HEK293 (cell line): ENCODE data around the gene SEMA6A.

ENCODE experiments used
- CTCF ChIA-PET: fragments of 350-600 bp; formaldehyde crosslinking; extraction: SDS; loops from one replicate; lab custom pipeline; 2021; ENCODE audit warnings: antibody characterized with exemption; lab: Yijun Ruan, JAX
- POLR2A ChIA-PET: fragments of 300-600 bp; formaldehyde crosslinking; extraction: SDS; loops from one replicate; lab custom pipeline; 2020; ENCODE audit warnings: antibody characterized with exemption, inconsistent platforms; lab: Yijun Ruan, JAX
- H3K27ac ChIP-seq: fragments of 200-500 bp; sonication (Bioruptor generic); 2 replicates; pipeline ENCODE4 v1.5.1; 2014; ENCODE audit warnings: low read depth, low read length, control low read depth, inconsistent platforms; ENCODE audit errors: extremely low read depth
- H3K36me3 ChIP-seq, 2 experiments: fragments of 200-500 bp in 1 of 2; sonication (Bioruptor generic) in 1 of 2; 1 replicate in 1 of 2; 2 replicates in 1 of 2; pipeline ENCODE4 v1.5.1; 2014 to 2017; ENCODE audit warnings: inconsistent platforms in 2 of 2, low read length in 2 of 2; ENCODE audit not compliant: control insufficient read depth in 2 of 2, insufficient read depth in 1 of 2
- H3K4me1 ChIP-seq: fragments of 200-500 bp; sonication (Bioruptor generic); 2 replicates; pipeline ENCODE4 v1.5.1; 2014; ENCODE audit warnings: mild to moderate bottlenecking, low read length, inconsistent platforms; ENCODE audit not compliant: control insufficient read depth, insufficient read depth
- H3K4me3 ChIP-seq: 2 replicates; pipeline ENCODE4 v1.5.1; 2011; ENCODE audit warnings: low read depth, mild to moderate bottlenecking, control low read depth, low read length, moderate library complexity
- H3K9me3 ChIP-seq: fragments of 200-500 bp; sonication (Bioruptor generic); 2 replicates; pipeline ENCODE4 v1.5.1; 2014; ENCODE audit warnings: low read depth, low read length, inconsistent platforms; ENCODE audit not compliant: control insufficient read depth, insufficient read depth
- BCL11B ChIP-seq: fragments of 450-650 bp; formaldehyde crosslinking; IDR thresholded peaks from 2 replicates; pipeline ENCODE4 v1.5.1; 2016; ENCODE audit warnings: low read depth, missing biosample characterization, missing genetic modification characterization
- GLI4 ChIP-seq: fragments of 450-650 bp; formaldehyde crosslinking; IDR thresholded peaks from 2 replicates; pipeline ENCODE4 v1.5.1; 2016; ENCODE audit warnings: missing biosample characterization, missing genetic modification characterization
- KLF10 ChIP-seq: fragments of 450-650 bp; IDR thresholded peaks from 2 replicates; pipeline ENCODE4 v1.5.1; 2018; ENCODE audit warnings: missing biosample characterization, mild to moderate bottlenecking, missing genetic modification characterization
- KLF16 ChIP-seq: fragments of 450-650 bp; formaldehyde crosslinking; IDR thresholded peaks from 2 replicates; pipeline ENCODE4 v1.5.1; 2017; ENCODE audit warnings: missing biosample characterization, missing genetic modification characterization
- REPIN1 ChIP-seq: fragments of 450-650 bp; formaldehyde crosslinking; IDR thresholded peaks from 2 replicates; pipeline ENCODE4 v1.5.1; 2017; ENCODE audit warnings: missing biosample characterization, missing genetic modification characterization, low read depth
- ZBTB1 ChIP-seq: fragments of 450-650 bp; formaldehyde crosslinking; IDR thresholded peaks from 2 replicates; pipeline ENCODE4 v1.5.1; 2016; ENCODE audit warnings: missing biosample characterization, missing genetic modification characterization
- ZFP3 ChIP-seq: fragments of 450-650 bp; formaldehyde crosslinking; IDR thresholded peaks from 2 replicates; pipeline ENCODE4 v1.5.1; 2016; ENCODE audit warnings: low read depth, missing biosample characterization, missing genetic modification characterization
- ZFP37 ChIP-seq: fragments of 450-650 bp; formaldehyde crosslinking; IDR thresholded peaks from 2 replicates; pipeline ENCODE4 v1.5.1; 2016; ENCODE audit warnings: missing biosample characterization, missing genetic modification characterization
- ZFP41 ChIP-seq: fragments of 450-650 bp; formaldehyde crosslinking; IDR thresholded peaks from 2 replicates; pipeline ENCODE4 v1.5.1; 2016; ENCODE audit warnings: missing biosample characterization, missing genetic modification characterization, borderline replicate concordance
- ZNF132 ChIP-seq: fragments of 450-650 bp; formaldehyde crosslinking; IDR thresholded peaks from 2 replicates; pipeline ENCODE4 v1.5.1; 2017; ENCODE audit warnings: missing biosample characterization, missing genetic modification characterization, borderline replicate concordance
- ZNF138 ChIP-seq: fragments of 450-650 bp; formaldehyde crosslinking; IDR thresholded peaks from 2 replicates; pipeline ENCODE4 v1.5.1; 2016; ENCODE audit warnings: missing biosample characterization, missing genetic modification characterization, borderline replicate concordance
- ZNF214 ChIP-seq: fragments of 450-650 bp; formaldehyde crosslinking; IDR thresholded peaks from 2 replicates; pipeline ENCODE4 v1.5.1; 2017; ENCODE audit warnings: missing biosample characterization, mild to moderate bottlenecking, missing genetic modification characterization, borderline replicate concordance
- ZNF223 ChIP-seq: fragments of 450-650 bp; formaldehyde crosslinking; IDR thresholded peaks from 2 replicates; pipeline ENCODE4 v1.5.1; 2016; ENCODE audit warnings: missing biosample characterization, missing genetic modification characterization
- ZNF311 ChIP-seq: fragments of 450-650 bp; formaldehyde crosslinking; IDR thresholded peaks from 2 replicates; pipeline ENCODE4 v1.5.1; 2017; ENCODE audit warnings: missing biosample characterization, missing genetic modification characterization, borderline replicate concordance
- ZNF341 ChIP-seq: fragments of 450-650 bp; formaldehyde crosslinking; IDR thresholded peaks from 2 replicates; pipeline ENCODE4; 2016; ENCODE audit warnings: low read depth, missing biosample characterization, missing genetic modification characterization
- ZNF548 ChIP-seq: fragments of 450-650 bp; formaldehyde crosslinking; IDR thresholded peaks from 2 replicates; pipeline ENCODE4 v1.5.1; 2016; ENCODE audit warnings: missing biosample characterization, missing genetic modification characterization
- ZNF596 ChIP-seq: fragments of 450-650 bp; IDR thresholded peaks from 2 replicates; pipeline ENCODE4 v1.5.0; 2018; ENCODE audit warnings: missing biosample characterization, mild to moderate bottlenecking, missing genetic modification characterization, moderate library complexity
- ZNF626 ChIP-seq: fragments of 450-650 bp; sonication (Bioruptor Pico); formaldehyde crosslinking; IDR thresholded peaks from 2 replicates; pipeline ENCODE4 v1.5.1; 2018; ENCODE audit warnings: missing biosample characterization, missing genetic modification characterization, inconsistent platforms
- ZNF76 ChIP-seq: fragments of 450-650 bp; formaldehyde crosslinking; IDR thresholded peaks from 2 replicates; pipeline ENCODE4; 2016; ENCODE audit warnings: low read depth, missing biosample characterization, missing genetic modification characterization, borderline replicate concordance
- ZNF768 ChIP-seq: fragments of 450-650 bp; formaldehyde crosslinking; IDR thresholded peaks from 2 replicates; pipeline ENCODE4 v1.5.1; 2018; ENCODE audit warnings: missing biosample characterization, mild to moderate bottlenecking, missing genetic modification characterization
- TF ChIP-seq, protein P1 (sequence below): fragments of 450-650 bp; formaldehyde crosslinking; IDR thresholded peaks from 2 replicates; pipeline ENCODE4 v1.5.1; 2016; ENCODE audit warnings: missing biosample characterization, missing genetic modification characterization
- TF ChIP-seq, protein P2 (sequence below): fragments of 450-650 bp; formaldehyde crosslinking; IDR thresholded peaks from 2 replicates; pipeline ENCODE4 v1.5.1; 2017; ENCODE audit warnings: missing biosample characterization, missing genetic modification characterization
- TF ChIP-seq, protein P3 (sequence below): fragments of 450-650 bp; formaldehyde crosslinking; IDR thresholded peaks from 2 replicates; pipeline ENCODE4 v1.5.1; 2016; ENCODE audit warnings: missing biosample characterization, missing genetic modification characterization, borderline replicate concordance
- TF ChIP-seq, protein P4 (sequence below): fragments of 450-650 bp; formaldehyde crosslinking; IDR thresholded peaks from 2 replicates; pipeline ENCODE4 v1.5.1; 2016; ENCODE audit warnings: missing biosample characterization, missing genetic modification characterization

The SEMA6A gene

DNA sequence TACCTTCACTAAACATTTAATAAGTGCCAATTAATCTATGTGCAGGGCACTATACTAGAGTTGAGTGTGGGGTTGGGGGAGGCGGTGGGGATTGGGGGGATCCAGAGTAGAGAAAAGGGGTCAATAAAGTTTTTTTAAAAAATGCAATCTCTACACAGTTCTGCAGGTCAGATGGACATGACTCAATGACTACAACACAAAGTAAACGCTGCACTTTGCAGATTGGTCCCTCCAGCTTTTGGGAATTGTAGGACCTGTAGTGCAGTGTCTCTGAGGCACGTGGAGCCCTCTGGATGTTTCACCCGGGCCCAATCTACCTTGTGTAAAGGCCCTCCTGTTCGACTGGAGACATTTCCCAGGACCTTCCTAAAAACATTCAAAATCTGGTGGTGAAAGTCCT is 43.5 kb downstream of the SEMA6A start:
- no peak overlapping the region for H3K27ac ChIP-seq
- H3K4me1 ChIP-seq = peaks cover 49% of the 10 kb centered on the region
- TF ChIP-seq ZFP3 (tag by site-specific recombination) = no peak
- no peak for TF ChIP-seq KLF16 (tag by site-specific recombination)
- no peak for TF ChIP-seq ZNF214 (tag by site-specific recombination)
- TF ChIP-seq ZNF223 = no peak
- TF ChIP-seq ZBTB1 (tag by site-specific recombination) = no peak
- TF ChIP-seq ZNF132 (tag by site-specific recombination) = no peak
- TF ChIP-seq, all 188 proteins: peak for 0
- ChIA-PET POLR2A (interaction anchor here (0.7 kb wide), 1 partner anchor 172 kb away, joined by 6 read pairs; no protein-coding TSS in a partner anchor), CTCF (interaction anchor here (0.7 to 1.2 kb wide), 2 partner anchors 27 to 61 kb away, joined by 3 to 5 read pairs; no protein-coding TSS in a partner anchor)
- H3K36me3 ChIP-seq = no peaks in the 10 kb centered on the region
- no peak overlapping the region for H3K4me3 ChIP-seq
- H3K9me3 ChIP-seq = no peaks in the 10 kb centered on the region

DNA sequence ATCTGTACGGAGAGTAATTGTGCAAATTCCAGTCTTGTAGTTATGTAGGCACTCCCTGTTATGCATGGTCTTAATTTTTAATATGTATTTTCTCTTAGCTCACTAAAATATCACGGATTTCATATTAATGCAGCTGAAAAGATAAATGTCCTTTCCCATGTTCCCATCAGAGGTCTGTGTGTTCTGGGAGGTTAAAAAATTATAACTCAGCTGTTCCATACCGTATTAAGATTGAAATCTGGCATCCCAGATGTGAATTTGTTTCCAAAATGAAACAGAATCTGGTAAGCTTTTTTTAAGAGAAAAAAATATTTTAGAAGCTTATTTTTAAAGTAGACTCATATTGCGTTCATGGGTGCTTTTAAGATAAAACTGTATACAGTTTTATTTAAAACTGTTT is 44.3 kb downstream of the SEMA6A start:
- TF ChIP-seq, protein P1, sequence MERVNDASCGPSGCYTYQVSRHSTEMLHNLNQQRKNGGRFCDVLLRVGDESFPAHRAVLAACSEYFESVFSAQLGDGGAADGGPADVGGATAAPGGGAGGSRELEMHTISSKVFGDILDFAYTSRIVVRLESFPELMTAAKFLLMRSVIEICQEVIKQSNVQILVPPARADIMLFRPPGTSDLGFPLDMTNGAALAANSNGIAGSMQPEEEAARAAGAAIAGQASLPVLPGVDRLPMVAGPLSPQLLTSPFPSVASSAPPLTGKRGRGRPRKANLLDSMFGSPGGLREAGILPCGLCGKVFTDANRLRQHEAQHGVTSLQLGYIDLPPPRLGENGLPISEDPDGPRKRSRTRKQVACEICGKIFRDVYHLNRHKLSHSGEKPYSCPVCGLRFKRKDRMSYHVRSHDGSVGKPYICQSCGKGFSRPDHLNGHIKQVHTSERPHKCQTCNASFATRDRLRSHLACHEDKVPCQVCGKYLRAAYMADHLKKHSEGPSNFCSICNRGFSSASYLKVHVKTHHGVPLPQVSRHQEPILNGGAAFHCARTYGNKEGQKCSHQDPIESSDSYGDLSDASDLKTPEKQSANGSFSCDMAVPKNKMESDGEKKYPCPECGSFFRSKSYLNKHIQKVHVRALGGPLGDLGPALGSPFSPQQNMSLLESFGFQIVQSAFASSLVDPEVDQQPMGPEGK (tag by site-specific recombination) = no peak
- TF ChIP-seq, protein P2, sequence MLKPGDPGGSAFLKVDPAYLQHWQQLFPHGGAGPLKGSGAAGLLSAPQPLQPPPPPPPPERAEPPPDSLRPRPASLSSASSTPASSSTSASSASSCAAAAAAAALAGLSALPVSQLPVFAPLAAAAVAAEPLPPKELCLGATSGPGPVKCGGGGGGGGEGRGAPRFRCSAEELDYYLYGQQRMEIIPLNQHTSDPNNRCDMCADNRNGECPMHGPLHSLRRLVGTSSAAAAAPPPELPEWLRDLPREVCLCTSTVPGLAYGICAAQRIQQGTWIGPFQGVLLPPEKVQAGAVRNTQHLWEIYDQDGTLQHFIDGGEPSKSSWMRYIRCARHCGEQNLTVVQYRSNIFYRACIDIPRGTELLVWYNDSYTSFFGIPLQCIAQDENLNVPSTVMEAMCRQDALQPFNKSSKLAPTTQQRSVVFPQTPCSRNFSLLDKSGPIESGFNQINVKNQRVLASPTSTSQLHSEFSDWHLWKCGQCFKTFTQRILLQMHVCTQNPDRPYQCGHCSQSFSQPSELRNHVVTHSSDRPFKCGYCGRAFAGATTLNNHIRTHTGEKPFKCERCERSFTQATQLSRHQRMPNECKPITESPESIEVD = no peak
- TF ChIP-seq ZNF311 (tag by site-specific recombination) (no peak), ZNF341 (tag by site-specific recombination) (no peak), ZNF596 (tag by site-specific recombination) (no peak), ZFP41 (tag by site-specific recombination) (no peak), ZNF768 (tag by site-specific recombination) (no peak), GLI4 (tag by site-specific recombination) (no peak), BCL11B (tag by site-specific recombination) (no peak)
- TF ChIP-seq, protein P3, sequence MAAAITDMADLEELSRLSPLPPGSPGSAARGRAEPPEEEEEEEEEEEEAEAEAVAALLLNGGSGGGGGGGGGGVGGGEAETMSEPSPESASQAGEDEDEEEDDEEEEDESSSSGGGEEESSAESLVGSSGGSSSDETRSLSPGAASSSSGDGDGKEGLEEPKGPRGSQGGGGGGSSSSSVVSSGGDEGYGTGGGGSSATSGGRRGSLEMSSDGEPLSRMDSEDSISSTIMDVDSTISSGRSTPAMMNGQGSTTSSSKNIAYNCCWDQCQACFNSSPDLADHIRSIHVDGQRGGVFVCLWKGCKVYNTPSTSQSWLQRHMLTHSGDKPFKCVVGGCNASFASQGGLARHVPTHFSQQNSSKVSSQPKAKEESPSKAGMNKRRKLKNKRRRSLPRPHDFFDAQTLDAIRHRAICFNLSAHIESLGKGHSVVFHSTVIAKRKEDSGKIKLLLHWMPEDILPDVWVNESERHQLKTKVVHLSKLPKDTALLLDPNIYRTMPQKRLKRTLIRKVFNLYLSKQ = no peak
- Histone ChIP-seq H3K4me3 (no peak overlapping the region), H3K4me1 (peaks cover 53% of the 10 kb centered on the region), H3K36me3 (no peaks in the 10 kb centered on the region), H3K27ac (no peak overlapping the region), H3K9me3 (no peaks in the 10 kb centered on the region)
- ChIA-PET POLR2A (interaction anchor here (0.7 kb wide), 1 partner anchor 171 kb away, joined by 6 read pairs; no protein-coding TSS in a partner anchor), CTCF (interaction anchor here (0.6 to 1.2 kb wide), 3 partner anchors 27 to 230 kb away, joined by 3 to 5 read pairs (median 4); no protein-coding TSS in a partner anchor)

DNA sequence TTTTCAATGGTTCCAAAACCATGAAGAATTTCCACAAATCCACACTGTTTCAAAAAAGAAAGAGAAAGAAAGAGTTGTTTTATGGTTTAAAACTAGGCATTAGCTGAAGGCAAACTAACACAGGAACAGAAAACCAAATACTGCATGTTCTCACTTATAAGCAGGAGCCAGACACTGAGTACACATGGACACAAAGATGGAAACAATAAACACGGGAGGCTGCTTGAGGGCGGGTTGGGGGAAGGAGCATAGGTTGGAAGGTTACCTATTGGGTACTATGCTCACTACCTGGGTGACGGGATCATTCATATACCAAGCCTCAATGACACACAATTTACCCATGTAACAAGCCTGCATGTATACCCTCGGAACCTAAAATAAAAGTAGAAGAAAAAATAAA is 45.0 kb downstream of the SEMA6A start:
- Histone ChIP-seq H3K36me3 (no peaks in the 10 kb centered on the region), H3K9me3 (no peaks in the 10 kb centered on the region), H3K4me3 (no peak overlapping the region), H3K27ac (no peak overlapping the region), H3K4me1 (peaks cover 53% of the 10 kb centered on the region)
- TF ChIP-seq KLF10 (no peak), REPIN1 (tag by site-specific recombination) (no peak), ZNF548 (tag by site-specific recombination) (no peak), ZBTB1 (tag by site-specific recombination) (no peak), ZNF138 (tag by site-specific recombination) (no peak), ZNF76 (tag by site-specific recombination) (no peak), ZFP37 (no peak), ZNF626 (no peak), ZFP41 (tag by site-specific recombination) (no peak)
- TF ChIP-seq, protein P4, sequence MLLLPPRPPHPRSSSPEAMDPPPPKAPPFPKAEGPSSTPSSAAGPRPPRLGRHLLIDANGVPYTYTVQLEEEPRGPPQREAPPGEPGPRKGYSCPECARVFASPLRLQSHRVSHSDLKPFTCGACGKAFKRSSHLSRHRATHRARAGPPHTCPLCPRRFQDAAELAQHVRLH (tag by site-specific recombination) = no peak
- ChIA-PET POLR2A (no interaction called here), CTCF (no interaction called here)
